ENCODE results near the gene ALDH3B1. TPM values are rescaled to one million over a fixed set of nuclear protein-coding genes. Genes with fewer than 3 reads are reported as not detected.

ALDH3B1 gene
- total and polyA plus RNA-seq, 4 donors: 1.6 to 7.1 (median 3.4) TPM

- Histone ChIP-seq H3K9me3 (ENCODE audit: control insufficient read depth in 4 of 4, low read length in 3 of 4) (no peaks in the 10 kb centered on the region), H3K36me3 (ENCODE audit: control insufficient read depth in 4 of 4, insufficient read depth in 3 of 4, low read depth in 1 of 4, low read length in 3 of 4) (no peaks in the 10 kb centered on the region), H3K27me3 (ENCODE audit: control insufficient read depth in 4 of 4, insufficient read depth in 4 of 4, low read length in 3 of 4) (no peaks in the 10 kb centered on the region), H3K27ac (ENCODE audit: low read depth in 1 of 2, low read length in 2 of 2) (no peak overlapping the region), H3K4me3 (ENCODE audit: low read depth in 1 of 3, low read length in 3 of 3) (no peak overlapping the region), H3K4me1 (ENCODE audit: control insufficient read depth in 4 of 4, insufficient read depth in 4 of 4, low read length in 3 of 4) (peaks cover 0 to 12% (median 8%) of the 10 kb centered on the region in 4 donors), H3K9ac (ENCODE audit: low read depth in 1 of 2, low read length in 2 of 2) (no peak overlapping the region)
- TF ChIP-seq RAD21 (IDR thresholded peaks at IDR 0.05) (peak; percentile 68 to 82), ATF3 (IDR thresholded peaks at IDR 0.05) (no peak), RXRA (IDR thresholded peaks at IDR 0.05) (peak; percentile 35 to 65), CTCF (IDR thresholded peaks at IDR 0.05; ENCODE audit: low read depth, low read length, missing input control) (peak; percentile 48)
- no peak for DNase-seq (ENCODE audit: low spot score)
- WGBS: 53% methylated on average over 27 of the region's 27 CpGs
Observed at GRCh38 chr11:68021167-68021787, 11.2 kb downstream of the ALDH3B1 start.

- Histone ChIP-seq H3K4me1 (ENCODE audit: control insufficient read depth in 4 of 4, insufficient read depth in 4 of 4, low read length in 3 of 4) (peaks cover 0 to 4% (median 2%) of the 10 kb centered on the region in 4 donors), H3K9me3 (ENCODE audit: control insufficient read depth in 4 of 4, low read length in 3 of 4) (no peaks in the 10 kb centered on the region), H3K4me3 (ENCODE audit: low read depth in 1 of 3, low read length in 3 of 3) (no peak overlapping the region), H3K9ac (ENCODE audit: low read depth in 1 of 2, low read length in 2 of 2) (no peak overlapping the region), H3K36me3 (ENCODE audit: control insufficient read depth in 4 of 4, insufficient read depth in 3 of 4, low read depth in 1 of 4, low read length in 3 of 4) (no peaks in the 10 kb centered on the region), H3K27ac (ENCODE audit: low read depth in 1 of 2, low read length in 2 of 2) (no peak overlapping the region), H3K27me3 (ENCODE audit: control insufficient read depth in 4 of 4, insufficient read depth in 4 of 4, low read length in 3 of 4) (no peaks in the 10 kb centered on the region)
- no peak for DNase-seq (ENCODE audit: low spot score)
- 91% methylated on average over 13 of the region's 13 CpGs for WGBS
- TF ChIP-seq NR2F2 (IDR thresholded peaks at IDR 0.05): no peak
- TF ChIP-seq HNF4A (conservative IDR thresholded peaks at IDR 0.05): no peak
- no peak for TF ChIP-seq HNF4G (IDR thresholded peaks at IDR 0.05)
- no peak for TF ChIP-seq YY1 (IDR thresholded peaks at IDR 0.05)
- no peak for TF ChIP-seq ATF3 (IDR thresholded peaks at IDR 0.05)
- TF ChIP-seq CTCF (IDR thresholded peaks at IDR 0.05; ENCODE audit: low read depth, low read length, missing input control): no peak
- TF ChIP-seq TAF1 (conservative IDR thresholded peaks at IDR 0.05): no peak
- no peak for TF ChIP-seq FOXA1 (IDR thresholded peaks at IDR 0.05)
- no peak for TF ChIP-seq RXRA (IDR thresholded peaks at IDR 0.05)
- TF ChIP-seq FOXA2 (IDR thresholded peaks at IDR 0.05): no peak
- no peak for TF ChIP-seq GABPA (IDR thresholded peaks at IDR 0.05 in 1 of 2, conservative IDR thresholded peaks at IDR 0.05 in 1 of 2)
- TF ChIP-seq ZBTB33 (IDR thresholded peaks at IDR 0.05): no peak
- TF ChIP-seq JUND (IDR thresholded peaks at IDR 0.05): no peak
Observed at GRCh38 chr11:68022531-68022930, 12.4 kb downstream of the ALDH3B1 start.
